ENCODE measurements around the gene RIN3. TPM values are rescaled to one million over a fixed set of nuclear protein-coding genes. Genes with fewer than 3 reads are reported as not detected.

Gene RIN3
- total and polyA plus RNA-seq, 10 of the 15 experiments (the other 5 are each of a cell fraction or from before 2014, with no cell fraction given): 0.91 to 23.3 (median 6.3) TPM

DNA sequence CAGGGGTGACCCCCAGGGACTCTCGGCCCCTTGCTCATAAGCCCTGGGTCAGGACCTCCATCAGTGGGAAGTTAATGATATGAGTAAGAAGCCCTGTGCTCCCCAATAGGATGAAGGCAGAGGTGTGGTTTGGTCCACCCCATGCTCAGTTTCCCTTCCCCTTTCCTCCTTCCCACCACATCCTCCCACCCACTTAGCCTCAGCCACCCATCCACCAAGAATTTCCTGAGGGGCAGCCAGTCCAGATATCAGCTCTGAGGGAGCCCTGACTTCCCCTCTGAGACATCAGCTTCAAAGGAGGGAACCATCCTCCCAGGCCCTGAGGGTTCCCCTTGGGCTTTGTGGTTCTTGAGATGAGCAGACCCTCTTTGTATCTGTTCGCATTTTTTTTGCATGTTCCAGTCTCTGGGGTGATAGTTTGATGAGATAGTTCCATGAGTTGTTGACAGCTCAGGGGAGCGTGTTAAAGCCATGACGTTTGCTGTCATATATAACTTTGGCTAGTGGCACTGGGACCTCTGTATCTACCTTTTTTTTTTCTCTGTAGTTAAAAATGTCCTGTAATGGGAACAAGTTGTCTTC, 163.6 kb downstream of the RIN3 start (continued):
- TF ChIP-seq HDGF (IDR thresholded peaks at IDR 0.05) (no peak), ASH2L (IDR thresholded peaks at IDR 0.05; ENCODE audit: borderline replicate concordance, low read depth) (no peak), RELA (IDR thresholded peaks at IDR 0.05; ENCODE audit: borderline replicate concordance, partially characterized antibody) (peak; percentile 87), RCOR1 (conservative IDR thresholded peaks at IDR 0.05; ENCODE audit: low read depth, low read length) (peak; percentile 75; the same call in 1 of the 2 replicates), ZNF384 (IDR thresholded peaks at IDR 0.05; ENCODE audit: borderline replicate concordance, low read depth, low read length) (peak; percentile 93), NBN (IDR thresholded peaks at IDR 0.05) (peak; percentile 98), RAD51 (IDR thresholded peaks at IDR 0.05) (peak; percentile 42; the same call in 1 of the 2 replicates), POU2F2 (IDR thresholded peaks at IDR 0.05; ENCODE audit: borderline replicate concordance, low read depth, low read length) (peak; percentile 82; the same call in 2 of the 3 replicates), IKZF1 (conservative IDR thresholded peaks at IDR 0.05) (peak; percentile 100), SMC3 (IDR thresholded peaks at IDR 0.05; ENCODE audit: borderline replicate concordance, low read length) (peak; percentile 14; the same call in 1 of the 2 replicates), CREB1 (IDR thresholded peaks at IDR 0.05; ENCODE audit: low read depth) (peak; percentile 85), NR2C1 (IDR thresholded peaks at IDR 0.05) (0 out of 2 replicates have a peak, but pooled peaks have one; percentile 28), BACH1 (IDR thresholded peaks at IDR 0.05; ENCODE audit: borderline replicate concordance) (peak; percentile 92), RB1 (IDR thresholded peaks at IDR 0.05; ENCODE audit: borderline replicate concordance) (peak; percentile 83; the same call in 1 of the 2 replicates), NFYB (IDR thresholded peaks at IDR 0.05; ENCODE audit: insufficient read depth, low read depth, low read length) (peak; percentile 87), EED (IDR thresholded peaks at IDR 0.05; ENCODE audit: low read depth) (peak; percentile 100), STAT3 (IDR thresholded peaks at IDR 0.05; ENCODE audit: low read depth, low read length) (peak; percentile 68; the same call in 1 of the 2 replicates), JUNB (IDR thresholded peaks at IDR 0.05) (peak; percentile 97)
- TF ChIP-seq, protein P1, sequence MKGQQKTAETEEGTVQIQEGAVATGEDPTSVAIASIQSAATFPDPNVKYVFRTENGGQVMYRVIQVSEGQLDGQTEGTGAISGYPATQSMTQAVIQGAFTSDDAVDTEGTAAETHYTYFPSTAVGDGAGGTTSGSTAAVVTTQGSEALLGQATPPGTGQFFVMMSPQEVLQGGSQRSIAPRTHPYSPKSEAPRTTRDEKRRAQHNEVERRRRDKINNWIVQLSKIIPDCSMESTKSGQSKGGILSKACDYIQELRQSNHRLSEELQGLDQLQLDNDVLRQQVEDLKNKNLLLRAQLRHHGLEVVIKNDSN (IDR thresholded peaks at IDR 0.05; ENCODE audit: borderline replicate concordance, extremely low read length, insufficient read depth, low read depth, low read length): no peak
- TF ChIP-seq, protein P2, sequence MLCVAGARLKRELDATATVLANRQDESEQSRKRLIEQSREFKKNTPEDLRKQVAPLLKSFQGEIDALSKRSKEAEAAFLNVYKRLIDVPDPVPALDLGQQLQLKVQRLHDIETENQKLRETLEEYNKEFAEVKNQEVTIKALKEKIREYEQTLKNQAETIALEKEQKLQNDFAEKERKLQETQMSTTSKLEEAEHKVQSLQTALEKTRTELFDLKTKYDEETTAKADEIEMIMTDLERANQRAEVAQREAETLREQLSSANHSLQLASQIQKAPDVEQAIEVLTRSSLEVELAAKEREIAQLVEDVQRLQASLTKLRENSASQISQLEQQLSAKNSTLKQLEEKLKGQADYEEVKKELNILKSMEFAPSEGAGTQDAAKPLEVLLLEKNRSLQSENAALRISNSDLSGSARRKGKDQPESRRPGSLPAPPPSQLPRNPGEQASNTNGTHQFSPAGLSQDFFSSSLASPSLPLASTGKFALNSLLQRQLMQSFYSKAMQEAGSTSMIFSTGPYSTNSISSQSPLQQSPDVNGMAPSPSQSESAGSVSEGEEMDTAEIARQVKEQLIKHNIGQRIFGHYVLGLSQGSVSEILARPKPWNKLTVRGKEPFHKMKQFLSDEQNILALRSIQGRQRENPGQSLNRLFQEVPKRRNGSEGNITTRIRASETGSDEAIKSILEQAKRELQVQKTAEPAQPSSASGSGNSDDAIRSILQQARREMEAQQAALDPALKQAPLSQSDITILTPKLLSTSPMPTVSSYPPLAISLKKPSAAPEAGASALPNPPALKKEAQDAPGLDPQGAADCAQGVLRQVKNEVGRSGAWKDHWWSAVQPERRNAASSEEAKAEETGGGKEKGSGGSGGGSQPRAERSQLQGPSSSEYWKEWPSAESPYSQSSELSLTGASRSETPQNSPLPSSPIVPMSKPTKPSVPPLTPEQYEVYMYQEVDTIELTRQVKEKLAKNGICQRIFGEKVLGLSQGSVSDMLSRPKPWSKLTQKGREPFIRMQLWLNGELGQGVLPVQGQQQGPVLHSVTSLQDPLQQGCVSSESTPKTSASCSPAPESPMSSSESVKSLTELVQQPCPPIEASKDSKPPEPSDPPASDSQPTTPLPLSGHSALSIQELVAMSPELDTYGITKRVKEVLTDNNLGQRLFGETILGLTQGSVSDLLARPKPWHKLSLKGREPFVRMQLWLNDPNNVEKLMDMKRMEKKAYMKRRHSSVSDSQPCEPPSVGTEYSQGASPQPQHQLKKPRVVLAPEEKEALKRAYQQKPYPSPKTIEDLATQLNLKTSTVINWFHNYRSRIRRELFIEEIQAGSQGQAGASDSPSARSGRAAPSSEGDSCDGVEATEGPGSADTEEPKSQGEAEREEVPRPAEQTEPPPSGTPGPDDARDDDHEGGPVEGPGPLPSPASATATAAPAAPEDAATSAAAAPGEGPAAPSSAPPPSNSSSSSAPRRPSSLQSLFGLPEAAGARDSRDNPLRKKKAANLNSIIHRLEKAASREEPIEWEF (IDR thresholded peaks at IDR 0.05; ENCODE audit: insufficient replicate concordance, low read depth, low read length): peak; percentile 90
- TF ChIP-seq, protein P3, sequence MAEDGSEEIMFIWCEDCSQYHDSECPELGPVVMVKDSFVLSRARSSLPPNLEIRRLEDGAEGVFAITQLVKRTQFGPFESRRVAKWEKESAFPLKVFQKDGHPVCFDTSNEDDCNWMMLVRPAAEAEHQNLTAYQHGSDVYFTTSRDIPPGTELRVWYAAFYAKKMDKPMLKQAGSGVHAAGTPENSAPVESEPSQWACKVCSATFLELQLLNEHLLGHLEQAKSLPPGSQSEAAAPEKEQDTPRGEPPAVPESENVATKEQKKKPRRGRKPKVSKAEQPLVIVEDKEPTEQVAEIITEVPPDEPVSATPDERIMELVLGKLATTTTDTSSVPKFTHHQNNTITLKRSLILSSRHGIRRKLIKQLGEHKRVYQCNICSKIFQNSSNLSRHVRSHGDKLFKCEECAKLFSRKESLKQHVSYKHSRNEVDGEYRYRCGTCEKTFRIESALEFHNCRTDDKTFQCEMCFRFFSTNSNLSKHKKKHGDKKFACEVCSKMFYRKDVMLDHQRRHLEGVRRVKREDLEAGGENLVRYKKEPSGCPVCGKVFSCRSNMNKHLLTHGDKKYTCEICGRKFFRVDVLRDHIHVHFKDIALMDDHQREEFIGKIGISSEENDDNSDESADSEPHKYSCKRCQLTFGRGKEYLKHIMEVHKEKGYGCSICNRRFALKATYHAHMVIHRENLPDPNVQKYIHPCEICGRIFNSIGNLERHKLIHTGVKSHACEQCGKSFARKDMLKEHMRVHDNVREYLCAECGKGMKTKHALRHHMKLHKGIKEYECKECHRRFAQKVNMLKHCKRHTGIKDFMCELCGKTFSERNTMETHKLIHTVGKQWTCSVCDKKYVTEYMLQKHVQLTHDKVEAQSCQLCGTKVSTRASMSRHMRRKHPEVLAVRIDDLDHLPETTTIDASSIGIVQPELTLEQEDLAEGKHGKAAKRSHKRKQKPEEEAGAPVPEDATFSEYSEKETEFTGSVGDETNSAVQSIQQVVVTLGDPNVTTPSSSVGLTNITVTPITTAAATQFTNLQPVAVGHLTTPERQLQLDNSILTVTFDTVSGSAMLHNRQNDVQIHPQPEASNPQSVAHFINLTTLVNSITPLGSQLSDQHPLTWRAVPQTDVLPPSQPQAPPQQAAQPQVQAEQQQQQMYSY (CRISPR knock-in tag; IDR thresholded peaks at IDR 0.05): 0 out of 2 replicates have a peak, but pooled peaks have one; percentile 26
